Neural progenitor cell (in vitro differentiated cells): ENCODE data around the gene SRPK3. TPM values are rescaled to one million over a fixed set of nuclear protein-coding genes. Genes with fewer than 3 reads are reported as not detected.

ENCODE experiments used
- DNase-seq: peaks from one replicate; pipeline ENCODE4 v3.0.0-alpha.2; 2016; ENCODE audit warnings: low spot score
- H2AFZ ChIP-seq: fragments of 200-600 bp; sonication (generic); replicated peaks from 2 replicates; pipeline ENCODE4 v1.6.1; 2016; ENCODE audit warnings: antibody characterized with exemption
- H3F3A ChIP-seq: fragments of 200-600 bp; sonication (generic); 2 replicates; pipeline ENCODE4 v1.6.1; 2016; ENCODE audit warnings: antibody characterized with exemption, low read depth
- H3K27ac ChIP-seq: fragments of 200-600 bp; sonication (generic); 2 replicates; pipeline ENCODE4 v1.5.1; 2016; ENCODE audit warnings: mild to moderate bottlenecking
- H3K27me3 ChIP-seq: fragments of 200-600 bp; sonication (generic); 2 replicates; pipeline ENCODE4 v1.6.1; 2016; ENCODE audit warnings: mild to moderate bottlenecking, moderate library complexity
- H3K36me3 ChIP-seq: fragments of 200-600 bp; sonication (generic); 2 replicates; pipeline ENCODE4 v1.5.1; 2016
- H3K4me1 ChIP-seq: fragments of 200-600 bp; sonication (generic); 2 replicates; pipeline ENCODE4 v1.6.1; 2016; ENCODE audit warnings: mixed run types
- H3K4me2 ChIP-seq: fragments of 200-600 bp; sonication (generic); 2 replicates; pipeline ENCODE4 v1.6.1; 2016
- H3K4me3 ChIP-seq: fragments of 200-600 bp; sonication (generic); 2 replicates; pipeline ENCODE4 v1.5.1; 2016
- H3K79me2 ChIP-seq: fragments of 200-600 bp; sonication (generic); 2 replicates; pipeline ENCODE4 v1.6.1; 2016; ENCODE audit warnings: low read depth
- H3K9ac ChIP-seq: fragments of 200-600 bp; sonication (generic); 2 replicates; pipeline ENCODE4 v1.6.1; 2016
- H3K9me3 ChIP-seq: fragments of 200-600 bp; sonication (generic); 2 replicates; pipeline ENCODE4 v1.5.1; 2016; ENCODE audit warnings: low read depth
- H4K20me1 ChIP-seq: fragments of 200-600 bp; sonication (generic); 2 replicates; pipeline ENCODE4 v1.6.1; 2016; ENCODE audit warnings: low read depth
- H3K27ac Mint-ChIP-seq: 3 replicates; pipeline ENCODE4 v1.8.0; 2021; ENCODE audit warnings: mixed read lengths
- H3K27me3 Mint-ChIP-seq: 2 replicates; pipeline ENCODE4 v1.8.0; 2022; ENCODE audit warnings: low read depth, mild to moderate bottlenecking, inconsistent platforms, moderate library complexity, mixed read lengths; ENCODE audit not compliant: insufficient read depth
- H3K36me3 Mint-ChIP-seq: 3 replicates; pipeline ENCODE4 v1.8.0; 2021; ENCODE audit warnings: mixed read lengths
- H3K4me1 Mint-ChIP-seq: 3 replicates; pipeline ENCODE4 v1.8.0; 2021; ENCODE audit warnings: mixed read lengths
- H3K4me3 Mint-ChIP-seq: 3 replicates; pipeline ENCODE4 v1.8.0; 2021; ENCODE audit warnings: mild to moderate bottlenecking, moderate library complexity, mixed read lengths
- H3K9me3 Mint-ChIP-seq: 3 replicates; pipeline ENCODE4 v1.8.0; 2020; ENCODE audit warnings: mixed read lengths
- CTCF ChIP-seq: fragments of 200-600 bp; sonication (generic); IDR thresholded peaks from 2 replicates; pipeline ENCODE4 v1.5.1; 2017; ENCODE audit warnings: antibody characterized with exemption, mild to moderate bottlenecking
- EZH2 ChIP-seq: fragments of 200-600 bp; sonication (generic); IDR thresholded peaks from 2 replicates; pipeline ENCODE4 v1.6.1; 2017; ENCODE audit warnings: antibody characterized with exemption, mild to moderate bottlenecking, moderate library complexity
- EZH2phosphoT487 ChIP-seq: fragments of 200-600 bp; sonication (generic); IDR thresholded peaks from 2 replicates; pipeline ENCODE4 v1.6.1; 2017; ENCODE audit warnings: antibody characterized with exemption
- total RNA-seq: library from RNA; depleted of rRNA; stranded (reverse); fragments of >200 nt; gene quantifications from 2 replicates; pipeline ENCODE4 v1.2.3, GENCODE V29; 2015; ENCODE audit warnings: low replicate concordance

SRPK3 gene
- total RNA-seq, 1 donor from 2014 or later, result not detected

GRCh38 chrX:153799326-153799725 lies 18.5 kb downstream of the SRPK3 start:
- Histone ChIP-seq H3K27ac (no peak overlapping the region), H3K79me2 (peaks cover 19% of the 10 kb centered on the region), H3K9ac (no peak overlapping the region), H3K4me1 (peaks cover 3% of the 10 kb centered on the region), H4K20me1 (no peaks in the 10 kb centered on the region), H3K4me3 (no peak overlapping the region), H3F3A (no peaks in the 10 kb centered on the region), H3K4me2 (no peak overlapping the region), H3K36me3 (no peaks in the 10 kb centered on the region), H3K9me3 (no peaks in the 10 kb centered on the region), H2AFZ (no peak overlapping the region), H3K27me3 (no peaks in the 10 kb centered on the region)
- H3K27me3 Mint-ChIP-seq, result peaks cover 2% of the 10 kb centered on the region
- no peak overlapping the region for H3K4me3 Mint-ChIP-seq
- peaks cover 7% of the 10 kb centered on the region for H3K4me1 Mint-ChIP-seq
- peaks cover 4% of the 10 kb centered on the region for H3K36me3 Mint-ChIP-seq
- TF ChIP-seq CTCF (no peak), EZH2 (no peak), EZH2phosphoT487 (no peak)
- H3K9me3 Mint-ChIP-seq, result peaks cover 24% of the 10 kb centered on the region
- no peak overlapping the region for H3K27ac Mint-ChIP-seq
- no peak for DNase-seq

GRCh38 chrX:153800177-153800722 lies 19.4 kb downstream of the SRPK3 start:
- H3K9ac ChIP-seq, result no peak overlapping the region
- Mint-ChIP-seq H3K27ac (no peak overlapping the region), H3K4me1 (peaks cover 7% of the 10 kb centered on the region), H3K27me3 (peaks cover 2% of the 10 kb centered on the region), H3K4me3 (no peak overlapping the region), H3K9me3 (peaks cover 24% of the 10 kb centered on the region), H3K36me3 (peaks cover 4% of the 10 kb centered on the region)
- no peaks in the 10 kb centered on the region for H3F3A ChIP-seq
- no peaks in the 10 kb centered on the region for H3K27me3 ChIP-seq
- H3K4me3 ChIP-seq, result no peak overlapping the region
- no peak for DNase-seq
- peaks cover 3% of the 10 kb centered on the region for H3K4me1 ChIP-seq
- H4K20me1 ChIP-seq, result no peaks in the 10 kb centered on the region
- H3K27ac ChIP-seq, result no peak overlapping the region
- H2AFZ ChIP-seq, result no peak overlapping the region
- TF ChIP-seq CTCF (no peak), EZH2phosphoT487 (no peak), EZH2 (no peak)
- H3K36me3 ChIP-seq, result no peaks in the 10 kb centered on the region
- H3K4me2 ChIP-seq, result no peak overlapping the region
- H3K9me3 ChIP-seq, result no peaks in the 10 kb centered on the region
- peaks cover 11% of the 10 kb centered on the region for H3K79me2 ChIP-seq

GRCh38 chrX:153800746-153801145 lies 19.9 kb downstream of the SRPK3 start:
- peaks cover 25% of the 10 kb centered on the region for H3K9me3 Mint-ChIP-seq
- peaks cover 4% of the 10 kb centered on the region for H3K36me3 Mint-ChIP-seq
- no peaks in the 10 kb centered on the region for H3K36me3 ChIP-seq

GRCh38 chrX:153801669-153802068 lies 20.8 kb downstream of the SRPK3 start:
- Histone ChIP-seq H2AFZ (no peak overlapping the region), H3K9ac (no peak overlapping the region), H3K27ac (no peak overlapping the region), H3K79me2 (no peaks in the 10 kb centered on the region), H4K20me1 (no peaks in the 10 kb centered on the region), H3K36me3 (no peaks in the 10 kb centered on the region), H3K4me3 (no peak overlapping the region), H3K4me2 (no peak overlapping the region), H3K27me3 (no peaks in the 10 kb centered on the region), H3K4me1 (no peaks in the 10 kb centered on the region), H3F3A (no peaks in the 10 kb centered on the region), H3K9me3 (no peaks in the 10 kb centered on the region)
- H3K27me3 Mint-ChIP-seq, result peaks cover 2% of the 10 kb centered on the region
- TF ChIP-seq CTCF (no peak), EZH2 (no peak), EZH2phosphoT487 (no peak)
- DNase-seq, result no peak
- H3K4me3 Mint-ChIP-seq, result no peak overlapping the region
- H3K4me1 Mint-ChIP-seq, result no peaks in the 10 kb centered on the region
- H3K27ac Mint-ChIP-seq, result no peak overlapping the region
- peaks cover 4% of the 10 kb centered on the region for H3K36me3 Mint-ChIP-seq
- H3K9me3 Mint-ChIP-seq, result peaks cover 18% of the 10 kb centered on the region

More at GRCh38 chrX:153800746-153801145, 19.9 kb downstream of the SRPK3 start:
- Histone ChIP-seq H3K27ac (no peak overlapping the region), H3K9me3 (no peaks in the 10 kb centered on the region), H3K79me2 (peaks cover 6% of the 10 kb centered on the region), H3F3A (no peaks in the 10 kb centered on the region), H3K4me3 (no peak overlapping the region), H3K27me3 (no peaks in the 10 kb centered on the region), H4K20me1 (no peaks in the 10 kb centered on the region), H3K4me2 (no peak overlapping the region), H2AFZ (no peak overlapping the region), H3K9ac (no peak overlapping the region), H3K4me1 (no peaks in the 10 kb centered on the region)
- TF ChIP-seq EZH2, result no peak
- Mint-ChIP-seq H3K27ac (no peak overlapping the region), H3K4me1 (peaks cover 6% of the 10 kb centered on the region), H3K4me3 (no peak overlapping the region), H3K27me3 (peaks cover 2% of the 10 kb centered on the region)
- DNase-seq, result no peak
